Activated naive CD4-positive, alpha-beta T cell treated with anti-CD3 and anti-CD28 coated beads, Interleukin-2, amount 10 ng/mL, durations not matched to agents 7 days and 5 days (primary cell): ENCODE results near the gene STX11.
"Not testable (repeated sequence)": the region's sequence is repeated elsewhere in the genome, so short reads cannot be mapped to it uniquely, and the experiment has no call there.

ENCODE experiments used
- CTCF ChIA-PET: fragments of 350-600 bp; sonication (Branson Sonifier 250); formaldehyde crosslinking; loops from one replicate; lab custom pipeline; 2021; ENCODE audit warnings: antibody characterized with exemption; lab: Charles Lee
- DNase-seq: peaks from one replicate; pipeline ENCODE4 v3.0.0-alpha.2; 2020
- H3K27ac Mint-ChIP-seq: one replicate; pipeline ENCODE4 v1.8.0; 2021; ENCODE audit warnings: mild to moderate bottlenecking, moderate library complexity, mixed read lengths
- H3K27me3 Mint-ChIP-seq: one replicate; pipeline ENCODE4 v1.8.0; 2021; ENCODE audit warnings: mild to moderate bottlenecking, mixed read lengths
- H3K36me3 Mint-ChIP-seq: one replicate; pipeline ENCODE4 v1.8.0; 2021; ENCODE audit warnings: mixed read lengths
- H3K4me1 Mint-ChIP-seq: one replicate; pipeline ENCODE4 v1.8.0; 2021; ENCODE audit warnings: mixed read lengths
- H3K4me3 Mint-ChIP-seq: one replicate; pipeline ENCODE4 v1.8.0; 2021; ENCODE audit warnings: mild to moderate bottlenecking, moderate library complexity, mixed read lengths
- H3K9me3 Mint-ChIP-seq: one replicate; pipeline ENCODE4 v1.8.0; 2021; ENCODE audit warnings: mixed read lengths

The STX11 gene

GRCh38 chr6:144131248-144131709 is 19.0 kb upstream of the STX11 start:
- no peak for DNase-seq
- H3K27me3 Mint-ChIP-seq, result peaks cover 4% of the 10 kb centered on the region
- H3K4me3 Mint-ChIP-seq, result no peak overlapping the region
- no peak overlapping the region for H3K27ac Mint-ChIP-seq
- CTCF ChIA-PET, result no interaction called here
- H3K4me1 Mint-ChIP-seq, result peaks cover 9% of the 10 kb centered on the region
- H3K9me3 Mint-ChIP-seq, result no peaks in the 10 kb centered on the region
- H3K36me3 Mint-ChIP-seq, result no peaks in the 10 kb centered on the region

- H3K4me1 Mint-ChIP-seq, DNase-seq, H3K27ac Mint-ChIP-seq, H3K4me3 Mint-ChIP-seq, H3K9me3 Mint-ChIP-seq, H3K27me3 Mint-ChIP-seq, H3K36me3 Mint-ChIP-seq, CTCF ChIA-PET: not testable (repeated sequence)
Measured at GRCh38 chr6:144132167-144132690, 18.1 kb upstream of the STX11 start.

DNA sequence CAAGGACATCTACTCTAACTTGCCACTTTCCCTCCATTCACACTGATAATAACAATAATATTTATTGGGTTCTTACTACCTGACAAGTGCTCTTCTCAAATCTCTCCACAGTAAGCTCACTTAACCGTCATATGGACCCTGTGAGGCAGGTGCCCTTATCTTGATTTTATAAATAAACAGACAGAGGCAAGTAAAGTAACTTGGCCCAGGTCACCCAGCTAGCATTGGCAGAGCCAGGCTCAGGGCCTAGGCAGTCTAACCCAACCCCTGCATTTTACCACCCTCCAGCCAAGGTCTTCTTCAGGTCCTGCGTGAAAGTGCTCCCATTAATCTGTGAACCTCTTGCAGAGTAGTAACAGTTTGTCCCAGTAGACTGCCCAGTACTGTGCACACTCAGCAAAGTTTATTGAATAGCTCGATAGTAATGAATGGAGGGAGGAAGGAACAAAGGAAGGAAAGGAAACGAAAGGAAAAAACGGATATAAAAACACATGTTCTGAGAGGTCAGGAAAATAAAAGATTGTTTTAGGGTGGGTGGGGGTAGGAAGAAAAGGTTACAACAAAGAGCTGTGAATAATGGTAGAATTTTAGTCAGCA is 17.0 kb upstream of the STX11 start:
- H3K27me3 Mint-ChIP-seq, result peaks cover 14% of the 10 kb centered on the region
- CTCF ChIA-PET, result interaction anchor here (1.0 kb wide), 1 partner anchor 10 kb away, joined by 4 read pairs; no protein-coding TSS in a partner anchor
- no peak overlapping the region for H3K4me3 Mint-ChIP-seq
- H3K36me3 Mint-ChIP-seq, result no peaks in the 10 kb centered on the region
- peaks cover 9% of the 10 kb centered on the region for H3K4me1 Mint-ChIP-seq
- no peak for DNase-seq
- no peaks in the 10 kb centered on the region for H3K9me3 Mint-ChIP-seq
- H3K27ac Mint-ChIP-seq, result no peak overlapping the region

- CTCF ChIA-PET, result no interaction called here
- no peak for DNase-seq
- Mint-ChIP-seq H3K27me3 (peaks cover 14% of the 10 kb centered on the region), H3K9me3 (no peaks in the 10 kb centered on the region), H3K27ac (no peak overlapping the region), H3K4me1 (peaks cover 9% of the 10 kb centered on the region), H3K36me3 (no peaks in the 10 kb centered on the region), H3K4me3 (no peak overlapping the region)
Measured at GRCh38 chr6:144134176-144134575, 16.1 kb upstream of the STX11 start.

DNA sequence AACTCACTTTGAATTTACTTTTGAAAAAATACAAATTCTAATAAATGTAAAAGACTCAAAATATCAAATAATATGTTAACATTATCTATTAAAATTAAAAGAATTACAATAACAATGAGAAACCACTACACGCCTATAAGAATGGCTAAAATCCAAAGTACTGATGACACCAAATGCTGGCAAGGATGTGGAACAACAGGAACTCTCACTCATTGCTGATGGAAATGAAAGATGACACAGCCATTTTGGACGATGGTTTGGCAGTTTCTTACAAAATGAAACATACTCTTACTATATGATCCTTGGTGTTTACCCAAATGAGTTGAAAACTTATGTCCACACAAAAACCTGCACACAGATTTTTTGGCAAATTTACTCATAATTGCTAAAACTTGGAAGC is 15.6 kb upstream of the STX11 start:
- peaks cover 9% of the 10 kb centered on the region for H3K4me1 Mint-ChIP-seq
- H3K36me3 Mint-ChIP-seq, result no peaks in the 10 kb centered on the region
- H3K9me3 Mint-ChIP-seq, result no peaks in the 10 kb centered on the region
- H3K4me3 Mint-ChIP-seq, result no peak overlapping the region
- no peak overlapping the region for H3K27ac Mint-ChIP-seq
- DNase-seq, result no peak
- peaks cover 14% of the 10 kb centered on the region for H3K27me3 Mint-ChIP-seq
- CTCF ChIA-PET, result no interaction called here

DNA sequence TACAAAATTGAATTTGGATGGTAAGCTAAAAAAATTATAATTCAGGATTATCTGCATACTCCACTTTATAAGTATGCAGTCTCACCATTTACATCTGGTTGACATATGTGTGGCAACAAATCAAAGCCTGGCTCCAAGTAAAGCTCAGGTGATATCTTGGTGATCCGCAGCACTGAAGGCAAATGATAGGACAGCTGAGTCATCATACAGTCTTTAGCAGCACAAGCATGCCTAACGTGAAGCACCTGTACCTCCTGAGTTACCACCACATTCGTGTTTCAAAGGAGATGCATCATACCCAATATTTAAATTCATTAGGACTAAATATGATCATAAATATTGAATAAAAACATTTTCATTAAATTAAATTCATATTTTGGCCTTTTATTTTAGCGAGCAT is 11.8 kb upstream of the STX11 start:
- CTCF ChIA-PET, result no interaction called here
- H3K27ac Mint-ChIP-seq, result no peak overlapping the region
- H3K9me3 Mint-ChIP-seq, result no peaks in the 10 kb centered on the region
- peaks cover 10% of the 10 kb centered on the region for H3K27me3 Mint-ChIP-seq
- no peak for DNase-seq
- H3K4me1 Mint-ChIP-seq, result no peaks in the 10 kb centered on the region
- no peak overlapping the region for H3K4me3 Mint-ChIP-seq
- H3K36me3 Mint-ChIP-seq, result no peaks in the 10 kb centered on the region

- CTCF ChIA-PET, result no interaction called here
- Mint-ChIP-seq H3K4me3 (no peak overlapping the region), H3K9me3 (no peaks in the 10 kb centered on the region), H3K27ac (no peak overlapping the region), H3K4me1 (no peaks in the 10 kb centered on the region), H3K27me3 (peaks cover 10% of the 10 kb centered on the region), H3K36me3 (no peaks in the 10 kb centered on the region)
- DNase-seq, result no peak
Measured at GRCh38 chr6:144139817-144140216, 10.5 kb upstream of the STX11 start.

DNA sequence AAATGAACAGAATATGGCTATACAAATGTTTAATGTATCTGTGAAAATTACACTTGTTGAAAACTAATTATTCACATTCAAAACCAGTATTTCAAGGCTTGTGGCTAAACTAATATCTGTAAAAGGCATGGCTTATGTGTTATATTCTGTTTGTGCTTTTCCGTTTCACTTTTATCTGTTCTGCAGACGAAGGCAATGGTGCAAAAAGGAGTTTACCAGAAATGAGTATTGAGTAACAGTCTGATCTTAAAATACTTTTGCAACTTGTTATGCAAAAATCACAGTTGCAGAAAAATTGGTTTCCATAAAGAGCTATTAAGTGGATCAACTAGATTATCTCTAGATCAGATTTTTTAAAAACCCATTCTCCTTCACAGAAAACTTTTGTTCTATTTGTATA is 9.4 kb upstream of the STX11 start:
- H3K9me3 Mint-ChIP-seq, result no peaks in the 10 kb centered on the region
- no peak for DNase-seq
- peaks cover 10% of the 10 kb centered on the region for H3K27me3 Mint-ChIP-seq
- no peak overlapping the region for H3K27ac Mint-ChIP-seq
- H3K4me3 Mint-ChIP-seq, result no peak overlapping the region
- no peaks in the 10 kb centered on the region for H3K36me3 Mint-ChIP-seq
- CTCF ChIA-PET, result no interaction called here
- no peaks in the 10 kb centered on the region for H3K4me1 Mint-ChIP-seq

DNA sequence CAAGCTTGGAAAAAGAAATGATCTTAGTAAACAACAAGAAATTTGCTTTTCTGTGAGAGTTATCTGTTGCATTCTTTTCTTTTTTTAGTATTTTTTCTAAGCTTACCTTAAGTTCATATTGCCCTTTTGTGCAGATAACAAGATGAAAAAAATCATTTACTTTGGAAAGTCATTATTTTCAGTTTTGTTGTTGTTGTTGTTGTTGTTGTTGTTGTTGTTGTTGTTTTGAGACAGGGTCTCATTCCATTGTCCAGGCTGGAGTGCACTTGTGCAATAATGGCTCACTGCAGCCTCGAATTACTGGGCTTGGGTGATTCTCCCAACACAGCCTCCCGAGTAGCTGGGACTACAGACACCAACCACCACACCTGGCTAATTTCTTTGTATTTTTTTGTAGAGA is 8.8 kb upstream of the STX11 start:
- no peaks in the 10 kb centered on the region for H3K36me3 Mint-ChIP-seq
- no peak overlapping the region for H3K27ac Mint-ChIP-seq
- no peak for DNase-seq
- H3K4me1 Mint-ChIP-seq, result no peaks in the 10 kb centered on the region
- CTCF ChIA-PET, result no interaction called here
- H3K4me3 Mint-ChIP-seq, result no peak overlapping the region
- no peaks in the 10 kb centered on the region for H3K9me3 Mint-ChIP-seq
- peaks cover 10% of the 10 kb centered on the region for H3K27me3 Mint-ChIP-seq

GRCh38 chr6:144143106-144143505 is 7.2 kb upstream of the STX11 start:
- no peak overlapping the region for H3K4me3 Mint-ChIP-seq
- CTCF ChIA-PET, result interaction anchor here (0.9 kb wide), 1 partner anchor 199 kb away, joined by 3 read pairs; no protein-coding TSS in a partner anchor
- peaks cover under 1% of the 10 kb centered on the region for H3K27me3 Mint-ChIP-seq
- H3K27ac Mint-ChIP-seq, result no peak overlapping the region
- H3K36me3 Mint-ChIP-seq, result no peaks in the 10 kb centered on the region
- peaks cover 3% of the 10 kb centered on the region for H3K4me1 Mint-ChIP-seq
- DNase-seq, result no peak
- H3K9me3 Mint-ChIP-seq, result no peaks in the 10 kb centered on the region

DNA sequence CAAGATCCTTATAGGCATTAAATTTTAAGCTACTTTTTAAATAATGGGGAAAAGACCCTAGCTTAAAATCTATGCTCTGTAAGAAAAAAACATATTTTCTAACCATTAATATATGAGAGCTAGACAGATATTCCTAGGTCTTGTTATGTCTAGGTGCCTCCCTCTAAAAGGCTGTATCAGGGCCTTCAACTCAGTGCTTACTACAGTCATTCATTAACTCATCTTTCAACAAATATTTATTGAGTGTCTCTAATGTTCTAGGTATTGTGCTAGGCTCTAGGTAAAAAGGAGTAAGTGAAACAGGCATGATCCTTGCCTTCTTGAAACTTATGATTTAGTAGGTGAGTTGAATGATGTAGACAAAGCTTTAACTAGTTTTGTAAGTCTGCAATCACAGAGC is 6.4 kb upstream of the STX11 start:
- Mint-ChIP-seq H3K9me3 (no peaks in the 10 kb centered on the region), H3K36me3 (no peaks in the 10 kb centered on the region), H3K4me1 (peaks cover 3% of the 10 kb centered on the region), H3K27me3 (no peaks in the 10 kb centered on the region), H3K27ac (no peak overlapping the region), H3K4me3 (no peak overlapping the region)
- no peak for DNase-seq
- CTCF ChIA-PET, result interaction anchor here (0.9 to 1.4 kb wide), 2 partner anchors 39 to 200 kb away, joined by 3 to 4 read pairs; no protein-coding TSS in a partner anchor

- Mint-ChIP-seq H3K4me3 (no peak overlapping the region), H3K27ac (no peak overlapping the region), H3K4me1 (peaks cover 7% of the 10 kb centered on the region), H3K36me3 (no peaks in the 10 kb centered on the region), H3K9me3 (no peaks in the 10 kb centered on the region), H3K27me3 (peaks cover 6% of the 10 kb centered on the region)
- CTCF ChIA-PET, result interaction anchor here (1.4 kb wide), 1 partner anchor 40 kb away, joined by 4 read pairs; no protein-coding TSS in a partner anchor
- no peak for DNase-seq
Measured at GRCh38 chr6:144144996-144145395, 5.3 kb upstream of the STX11 start.

- Mint-ChIP-seq H3K4me1 (peaks cover 7% of the 10 kb centered on the region), H3K36me3 (no peaks in the 10 kb centered on the region), H3K4me3 (no peak overlapping the region), H3K9me3 (no peaks in the 10 kb centered on the region), H3K27ac (no peak overlapping the region), H3K27me3 (peaks cover 7% of the 10 kb centered on the region)
- DNase-seq, result no peak
- CTCF ChIA-PET, result no interaction called here
Measured at GRCh38 chr6:144145541-144145940, 4.8 kb upstream of the STX11 start.

DNA sequence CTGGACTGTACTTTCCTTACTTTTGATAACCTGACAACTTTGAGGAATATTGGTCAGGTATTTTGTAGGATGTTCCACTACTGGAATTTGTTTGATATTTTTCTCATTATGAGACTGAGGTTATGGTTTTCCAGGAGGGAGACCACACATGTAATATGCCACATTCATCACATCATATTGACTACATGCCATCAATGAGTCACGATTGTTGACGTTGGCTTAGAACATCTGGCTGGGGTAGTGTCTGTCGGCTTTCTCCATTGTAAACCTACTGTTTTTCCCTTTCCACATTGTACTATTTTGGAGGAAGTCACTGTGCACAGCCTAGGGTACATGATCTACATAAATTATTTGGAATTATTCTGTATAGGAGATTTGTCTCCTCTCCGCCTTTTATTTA is 1.4 kb upstream of the STX11 start:
- no peaks in the 10 kb centered on the region for H3K9me3 Mint-ChIP-seq
- H3K27me3 Mint-ChIP-seq, result peaks cover 7% of the 10 kb centered on the region
- H3K4me3 Mint-ChIP-seq, result no peak overlapping the region
- CTCF ChIA-PET, result no interaction called here
- H3K36me3 Mint-ChIP-seq, result peaks cover 17% of the 10 kb centered on the region
- H3K4me1 Mint-ChIP-seq, result peaks cover 32% of the 10 kb centered on the region
- no peak overlapping the region for H3K27ac Mint-ChIP-seq
- DNase-seq, result no peak

DNA sequence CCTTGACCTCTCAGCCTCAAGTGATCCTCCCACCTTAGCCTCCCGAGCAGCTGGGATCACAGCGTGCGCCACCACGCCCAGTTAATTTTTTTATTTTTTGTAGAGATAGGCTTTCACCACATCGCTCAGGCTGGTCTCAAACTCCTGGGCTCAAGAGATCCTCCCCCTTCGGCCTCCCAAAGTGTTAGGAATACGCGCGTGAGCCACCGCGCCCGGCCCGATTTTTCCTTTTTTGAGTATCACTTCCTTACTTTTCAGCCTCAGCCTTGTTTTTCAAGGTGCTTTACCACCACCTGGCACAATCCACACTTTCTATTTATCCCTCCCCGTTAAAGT is 791 bp upstream of the STX11 start:
- Mint-ChIP-seq H3K4me3 (peak overlapping the region; percentile 87), H3K9me3 (no peaks in the 10 kb centered on the region), H3K36me3 (peaks cover 17% of the 10 kb centered on the region), H3K27me3 (peaks cover 7% of the 10 kb centered on the region), H3K27ac (peak overlapping the region; percentile 63), H3K4me1 (peaks cover 37% of the 10 kb centered on the region)
- no peak for DNase-seq
- CTCF ChIA-PET, result no interaction called here
